Endothelial cell (in vitro differentiated cells): ENCODE results near the gene MACF1. TPM values are rescaled to one million over a fixed set of nuclear protein-coding genes. Genes with fewer than 3 reads are reported as not detected.
"Not testable (repeated sequence)": the region's sequence is repeated elsewhere in the genome, so short reads cannot be mapped to it uniquely, and the experiment has no call there.

Experiments used
- DNase-seq: peaks from one replicate; pipeline ENCODE4 v3.0.0; 2021; ENCODE audit warnings: low spot score
- H3K27ac Mint-ChIP-seq: one replicate; pipeline ENCODE4 v1.8.0; 2021; ENCODE audit warnings: mixed read lengths, inconsistent platforms; ENCODE audit not compliant: unreplicated experiment
- H3K27me3 Mint-ChIP-seq: one replicate; pipeline ENCODE4 v1.8.0; 2021; ENCODE audit warnings: mild to moderate bottlenecking, moderate library complexity, mixed read lengths, inconsistent platforms; ENCODE audit not compliant: unreplicated experiment
- H3K36me3 Mint-ChIP-seq: one replicate; pipeline ENCODE4 v1.8.0; 2021; ENCODE audit warnings: mild to moderate bottlenecking, low read depth, mixed read lengths, inconsistent platforms; ENCODE audit not compliant: unreplicated experiment
- H3K4me1 Mint-ChIP-seq: one replicate; pipeline ENCODE4 v1.8.0; 2021; ENCODE audit warnings: mild to moderate bottlenecking, mixed read lengths, inconsistent platforms; ENCODE audit not compliant: unreplicated experiment
- H3K4me3 Mint-ChIP-seq: one replicate; pipeline ENCODE4 v1.8.0; 2021; ENCODE audit warnings: mild to moderate bottlenecking, mixed read lengths, inconsistent platforms; ENCODE audit not compliant: unreplicated experiment
- H3K9me3 Mint-ChIP-seq: one replicate; pipeline ENCODE4 v1.8.0; 2021; ENCODE audit warnings: mixed read lengths, inconsistent platforms; ENCODE audit not compliant: unreplicated experiment
- total RNA-seq: library from RNA; stranded (reverse); fragmentation: NEBNext Ultra II Directional; extraction: Animal tissue kit (Norgen Biotek cat#: 25700); gene quantifications from one replicate; pipeline ENCODE4 v1.2.1, GENCODE V29; 2021; ENCODE audit not compliant: unreplicated experiment
- TF ChIP-seq, protein P1 (sequence below): fragments of 200-600 bp; sonication (generic); IDR thresholded peaks from one replicate; pipeline ENCODE4 v1.5.0; 2021; ENCODE audit warnings: antibody characterized with exemption; ENCODE audit not compliant: unreplicated experiment

MACF1 gene
- total RNA-seq, 1 donor from 2014 or later, result 511 TPM

GRCh38 chr1:39469150-39469549 lies 264.7 kb downstream of the MACF1 start:
- Mint-ChIP-seq H3K36me3 (peaks cover 48% of the 10 kb centered on the region), H3K27me3 (peaks cover 7% of the 10 kb centered on the region), H3K27ac (peak overlapping the region; percentile 16), H3K4me1 (no peaks in the 10 kb centered on the region), H3K4me3 (peak overlapping the region; percentile 6), H3K9me3 (no peaks in the 10 kb centered on the region)
- TF ChIP-seq, protein P1, sequence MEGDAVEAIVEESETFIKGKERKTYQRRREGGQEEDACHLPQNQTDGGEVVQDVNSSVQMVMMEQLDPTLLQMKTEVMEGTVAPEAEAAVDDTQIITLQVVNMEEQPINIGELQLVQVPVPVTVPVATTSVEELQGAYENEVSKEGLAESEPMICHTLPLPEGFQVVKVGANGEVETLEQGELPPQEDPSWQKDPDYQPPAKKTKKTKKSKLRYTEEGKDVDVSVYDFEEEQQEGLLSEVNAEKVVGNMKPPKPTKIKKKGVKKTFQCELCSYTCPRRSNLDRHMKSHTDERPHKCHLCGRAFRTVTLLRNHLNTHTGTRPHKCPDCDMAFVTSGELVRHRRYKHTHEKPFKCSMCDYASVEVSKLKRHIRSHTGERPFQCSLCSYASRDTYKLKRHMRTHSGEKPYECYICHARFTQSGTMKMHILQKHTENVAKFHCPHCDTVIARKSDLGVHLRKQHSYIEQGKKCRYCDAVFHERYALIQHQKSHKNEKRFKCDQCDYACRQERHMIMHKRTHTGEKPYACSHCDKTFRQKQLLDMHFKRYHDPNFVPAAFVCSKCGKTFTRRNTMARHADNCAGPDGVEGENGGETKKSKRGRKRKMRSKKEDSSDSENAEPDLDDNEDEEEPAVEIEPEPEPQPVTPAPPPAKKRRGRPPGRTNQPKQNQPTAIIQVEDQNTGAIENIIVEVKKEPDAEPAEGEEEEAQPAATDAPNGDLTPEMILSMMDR, result no peak
- DNase-seq, result no peak

DNA sequence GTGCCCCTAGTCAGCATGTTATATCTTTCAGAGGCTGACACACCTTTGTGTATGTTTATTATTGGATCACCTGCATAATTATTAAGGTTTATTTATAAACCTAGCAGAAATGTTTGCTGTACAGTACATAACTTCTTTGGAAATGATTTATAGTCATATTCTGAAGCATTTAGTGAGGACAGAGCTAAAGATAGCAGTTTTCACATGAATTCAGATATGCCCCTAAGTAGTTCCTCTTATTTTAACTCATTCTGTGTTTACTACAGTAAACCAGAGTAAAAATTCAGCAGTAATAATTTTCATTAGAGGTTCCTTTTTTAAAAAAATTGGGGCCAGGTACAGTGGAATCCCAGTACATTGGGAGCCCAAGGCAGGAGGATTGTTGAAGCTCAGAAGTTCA lies 265.5 kb downstream of the MACF1 start:
- H3K27me3 Mint-ChIP-seq, result peaks cover 12% of the 10 kb centered on the region
- H3K4me3 Mint-ChIP-seq, result no peak overlapping the region
- H3K9me3 Mint-ChIP-seq, result no peaks in the 10 kb centered on the region
- H3K4me1 Mint-ChIP-seq, result no peaks in the 10 kb centered on the region
- no peak overlapping the region for H3K27ac Mint-ChIP-seq
- no peak for DNase-seq
- TF ChIP-seq, protein P1, result no peak
- peaks cover 44% of the 10 kb centered on the region for H3K36me3 Mint-ChIP-seq

GRCh38 chr1:39472826-39473225 lies 268.3 kb downstream of the MACF1 start:
- Mint-ChIP-seq H3K4me3 (no peak overlapping the region), H3K36me3 (peaks cover 43% of the 10 kb centered on the region), H3K27ac (no peak overlapping the region), H3K27me3 (peaks cover 18% of the 10 kb centered on the region), H3K4me1 (peaks cover 7% of the 10 kb centered on the region), H3K9me3 (no peaks in the 10 kb centered on the region)
- TF ChIP-seq, protein P1, result no peak
- no peak for DNase-seq

DNA sequence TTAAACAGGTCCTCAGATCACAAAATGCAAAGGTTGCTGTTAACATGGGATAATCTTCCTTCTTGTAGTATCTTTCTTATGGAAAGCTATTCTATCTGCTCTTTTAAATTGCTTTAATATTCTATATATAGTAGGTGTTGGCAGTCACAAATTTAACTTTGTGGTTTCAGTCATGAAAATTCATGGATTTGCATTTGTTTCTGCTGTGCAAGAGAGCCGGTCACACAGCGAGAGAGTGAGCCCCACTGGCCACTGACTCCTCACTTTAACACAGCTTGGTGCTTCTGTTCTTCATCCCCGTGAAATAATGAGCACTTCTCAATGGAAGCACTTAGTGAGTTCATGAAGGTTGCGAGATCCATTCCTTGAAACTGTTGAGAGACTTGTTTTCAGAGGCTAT lies 268.8 kb downstream of the MACF1 start:
- no peaks in the 10 kb centered on the region for H3K9me3 Mint-ChIP-seq
- H3K4me3 Mint-ChIP-seq, result no peak overlapping the region

GRCh38 chr1:39474810-39475209 lies 270.3 kb downstream of the MACF1 start:
- Mint-ChIP-seq H3K4me3 (no peak overlapping the region), H3K4me1 (peaks cover 7% of the 10 kb centered on the region), H3K27me3 (peaks cover 16% of the 10 kb centered on the region), H3K27ac (peak overlapping the region; percentile 57), H3K36me3 (peaks cover 34% of the 10 kb centered on the region), H3K9me3 (no peaks in the 10 kb centered on the region)
- TF ChIP-seq, protein P1, result no peak
- no peak for DNase-seq

More for the DNA sequence above, 268.8 kb downstream of the MACF1 start:
- Mint-ChIP-seq H3K36me3 (peaks cover 43% of the 10 kb centered on the region), H3K27me3 (peaks cover 18% of the 10 kb centered on the region), H3K27ac (no peak overlapping the region), H3K4me1 (peaks cover 7% of the 10 kb centered on the region)
- TF ChIP-seq, protein P1, result no peak
- DNase-seq, result no peak

- Mint-ChIP-seq H3K36me3 (peaks cover 38% of the 10 kb centered on the region), H3K27ac (peak overlapping the region; percentile 55), H3K27me3 (peaks cover 16% of the 10 kb centered on the region)
- not testable (repeated sequence) for H3K9me3 Mint-ChIP-seq, H3K4me3 Mint-ChIP-seq, H3K4me1 Mint-ChIP-seq, DNase-seq
These were observed 271.1 kb downstream of the MACF1 start for GRCh38 chr1:39475551-39475950.
